NOMO-1 treated with dmso at 0.1 percent for 144 hours (cell line): ENCODE results near the gene RBM17.
A peak's percentile ranks its signal among the peaks of the same experiment; 100 is the strongest.
"Not testable (repeated sequence)": the region's sequence is repeated elsewhere in the genome, so short reads cannot be mapped to it uniquely, and the experiment has no call there.

ENCODE experiments used
- DNase-seq: peaks from one replicate; lab custom pipeline; 2025; ENCODE audit not compliant: unreplicated experiment; lab: John Stamatoyannopoulos, UW

The RBM17 gene

GRCh38 chr10:6134099-6134823, 45.4 kb downstream of the RBM17 start:
- no peak for DNase-seq

- DNase-seq: no peak
Observed at GRCh38 chr10:6135039-6135438, 46.2 kb downstream of the RBM17 start.

DNA sequence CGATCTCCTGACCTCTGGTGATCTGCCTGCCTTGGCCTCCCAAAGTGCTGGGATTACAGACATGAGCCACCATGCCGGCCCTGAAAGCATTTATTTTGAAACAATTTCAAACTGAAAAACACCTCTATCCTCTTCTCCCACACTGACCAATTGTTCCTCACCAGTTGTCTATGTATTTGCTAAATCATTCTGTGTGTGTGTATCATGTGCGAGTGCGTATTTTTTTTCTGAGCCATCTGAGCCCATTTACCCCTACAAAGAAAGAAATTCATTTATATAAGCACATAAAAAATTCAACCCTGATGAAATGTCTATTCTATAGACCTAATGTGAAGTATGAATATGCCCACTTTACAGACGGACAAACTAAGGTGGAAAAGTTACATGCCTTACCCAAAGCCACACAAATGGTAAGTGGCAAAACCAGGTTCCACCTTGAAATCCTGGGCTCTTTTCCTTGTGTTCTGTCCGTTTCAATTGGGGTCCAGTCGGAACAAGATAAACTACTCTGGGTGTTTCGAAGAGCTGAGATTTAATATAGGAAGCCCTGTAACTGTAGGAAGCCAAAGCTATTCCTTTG, 46.8 kb downstream of the RBM17 start:
- DNase-seq: no peak

- DNase-seq: no peak
Observed at GRCh38 chr10:6136215-6137201, 47.7 kb downstream of the RBM17 start.

DNA sequence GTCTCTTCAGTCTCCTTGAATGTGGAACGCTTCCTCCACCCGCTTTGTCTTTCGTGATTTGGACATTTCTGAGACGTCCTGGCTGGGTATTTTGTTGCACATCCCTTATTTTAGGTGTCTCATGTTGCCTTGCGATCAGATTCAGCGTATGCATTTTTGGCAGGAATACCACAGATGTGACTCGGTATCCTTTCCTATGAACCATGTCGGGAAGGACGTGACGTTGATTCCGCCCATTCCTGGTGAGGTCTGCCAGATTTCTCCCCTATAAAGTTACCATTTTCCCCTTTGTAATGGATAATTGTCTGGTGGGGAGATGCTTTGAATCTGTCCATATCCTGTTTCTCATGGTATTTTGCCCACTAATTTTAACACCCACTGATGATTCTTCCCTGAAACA, 49.6 kb downstream of the RBM17 start:
- no peak for DNase-seq

DNA sequence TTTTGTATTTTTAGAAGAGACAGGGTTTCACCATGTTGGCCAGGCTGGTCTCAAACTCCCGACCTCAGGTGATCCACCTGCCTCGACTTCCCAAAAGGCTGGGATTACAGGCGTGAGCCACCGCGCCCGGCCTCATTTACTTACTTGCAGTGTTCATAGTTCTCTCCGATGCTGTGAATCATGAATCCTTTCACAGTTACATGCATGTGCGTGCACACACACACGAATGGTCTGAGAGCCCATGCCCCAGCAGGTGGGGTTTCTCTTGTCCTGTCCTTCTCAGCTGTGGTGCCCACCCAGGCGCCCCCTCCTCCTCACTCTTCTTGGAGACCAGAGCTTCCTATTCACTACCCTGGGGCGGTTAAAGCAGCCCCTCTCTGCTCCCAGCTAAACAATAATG, 50.6 kb downstream of the RBM17 start:
- DNase-seq: no peak

GRCh38 chr10:6140141-6140841, 51.5 kb downstream of the RBM17 start:
- no peak for DNase-seq

- no peak for DNase-seq
Observed at GRCh38 chr10:6140965-6141295, 52.1 kb downstream of the RBM17 start.

DNA sequence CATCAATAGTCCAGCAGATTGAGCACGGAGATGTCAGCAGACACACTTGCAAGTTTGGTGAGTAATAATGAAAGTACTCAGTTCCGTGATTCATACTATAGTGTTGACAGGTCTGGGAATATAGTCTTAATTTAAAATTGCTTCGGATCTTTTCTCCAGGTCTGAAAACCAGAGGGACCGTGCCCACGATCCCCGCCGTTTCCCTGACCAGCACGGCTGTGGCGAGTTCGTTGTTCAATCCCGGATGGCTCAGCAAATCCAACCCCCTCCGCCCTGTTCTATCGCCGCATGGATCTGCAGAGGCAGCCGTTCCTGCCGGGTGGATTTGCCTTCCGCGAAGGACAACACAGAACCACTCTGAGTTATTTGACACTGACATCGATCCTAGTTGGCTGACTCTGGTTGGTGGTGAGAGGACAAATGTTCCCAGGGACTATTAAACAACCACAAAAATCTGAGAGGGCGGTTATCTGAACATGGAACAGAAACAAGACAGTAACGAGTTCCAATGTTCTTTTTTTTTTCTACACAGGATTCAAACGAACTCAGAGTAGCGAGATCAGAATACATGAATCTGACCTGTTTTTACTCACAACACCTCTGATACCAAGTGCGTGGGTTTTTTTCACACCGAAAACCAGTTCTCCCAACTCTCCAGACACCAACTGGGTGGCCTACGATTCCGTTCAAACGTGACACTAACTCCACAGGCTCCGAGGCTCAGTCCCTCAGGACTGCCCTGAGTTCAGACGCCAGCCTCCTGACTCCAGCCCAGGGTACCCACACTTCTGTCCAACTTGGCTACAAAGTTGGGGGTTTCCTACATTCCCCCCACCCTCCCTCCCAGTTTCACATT, 52.7 kb downstream of the RBM17 start:
- DNase-seq: peak; percentile 35

DNA sequence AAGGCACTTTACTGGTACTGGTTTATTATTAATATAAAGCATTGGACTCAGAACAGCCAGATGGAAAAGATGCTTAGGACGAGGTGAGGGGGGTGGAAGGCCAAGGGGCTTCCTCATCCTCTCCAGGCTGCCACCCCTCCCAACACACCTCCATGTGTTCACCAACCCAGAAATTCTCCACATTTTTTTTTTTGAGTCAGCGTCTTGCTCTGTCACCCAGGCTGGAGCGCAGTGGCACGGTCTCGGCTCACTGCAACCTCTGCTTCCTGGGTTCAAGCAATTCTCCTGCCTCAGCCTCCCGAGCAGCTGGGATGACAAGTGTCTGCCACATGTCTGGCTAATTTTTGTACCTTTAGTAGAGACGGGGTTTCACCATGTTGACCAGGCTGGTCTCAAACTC, 53.4 kb downstream of the RBM17 start:
- not testable (repeated sequence) for DNase-seq

GRCh38 chr10:6142644-6143043, 53.8 kb downstream of the RBM17 start:
- DNase-seq: no peak

DNA sequence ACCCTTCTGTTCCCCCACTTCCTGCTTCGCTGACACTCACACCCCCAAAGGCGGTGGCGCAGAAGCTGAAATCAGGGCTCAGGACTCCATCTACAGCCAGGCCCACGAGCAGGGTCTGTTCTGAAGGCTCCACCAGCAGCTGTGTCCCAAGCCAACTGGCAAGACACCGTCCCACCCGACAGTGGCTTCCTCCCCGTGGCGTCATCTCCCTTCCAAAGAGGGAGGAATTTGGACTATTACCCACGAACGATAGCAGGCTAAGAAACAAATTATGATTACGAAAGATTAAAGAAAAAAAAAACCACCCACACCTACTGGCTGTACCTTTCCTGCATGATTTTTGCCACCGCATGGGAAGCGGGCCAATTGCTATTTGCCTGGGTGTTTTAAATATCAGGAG, 54.3 kb downstream of the RBM17 start:
- no peak for DNase-seq

- peak; percentile 73 for DNase-seq
Observed at GRCh38 chr10:6144406-6145165, 55.8 kb downstream of the RBM17 start.

DNA sequence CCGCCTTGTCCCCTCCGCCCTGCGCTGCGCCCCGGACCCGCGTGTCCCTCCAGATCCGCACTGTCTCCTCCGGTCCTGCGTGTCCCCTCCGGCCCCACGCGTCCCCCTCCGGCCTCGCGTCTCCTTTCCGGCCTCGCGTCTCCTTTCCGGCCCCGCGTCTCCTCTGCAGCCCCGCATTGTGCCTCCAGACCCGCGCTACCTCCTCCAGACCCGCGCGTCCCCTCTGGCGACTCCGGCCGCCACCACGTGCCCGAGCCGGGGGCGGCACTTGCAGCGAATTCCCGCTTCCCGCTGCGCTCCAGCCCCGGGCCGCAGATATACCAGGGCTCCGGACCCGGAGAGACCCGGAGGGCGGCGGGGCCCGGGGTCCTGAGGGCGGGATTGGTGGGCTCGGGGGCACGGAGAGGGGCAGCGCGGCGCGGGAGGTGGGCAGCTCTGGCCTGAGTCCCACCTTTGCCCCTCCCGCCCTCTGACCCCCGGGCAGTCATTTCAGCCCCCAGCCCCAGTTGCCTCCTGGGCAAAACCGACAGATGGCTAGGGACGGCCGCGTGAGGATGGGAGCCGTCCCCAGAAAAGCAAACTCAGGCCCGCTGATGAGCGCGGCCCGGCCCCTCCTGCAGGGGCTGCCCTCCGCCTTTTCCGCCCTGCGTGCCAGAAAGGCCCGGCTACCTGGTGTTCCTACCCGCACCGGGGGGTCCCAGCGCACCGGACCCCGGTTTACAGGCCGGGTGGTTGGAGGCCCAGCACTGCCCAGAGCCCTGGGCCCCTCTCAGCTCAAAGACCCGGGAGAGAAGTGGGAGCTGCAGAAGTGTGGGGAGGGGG, 56.5 kb downstream of the RBM17 start:
- no peak for DNase-seq

GRCh38 chr10:6146013-6146785, 57.4 kb downstream of the RBM17 start:
- no peak for DNase-seq

DNA sequence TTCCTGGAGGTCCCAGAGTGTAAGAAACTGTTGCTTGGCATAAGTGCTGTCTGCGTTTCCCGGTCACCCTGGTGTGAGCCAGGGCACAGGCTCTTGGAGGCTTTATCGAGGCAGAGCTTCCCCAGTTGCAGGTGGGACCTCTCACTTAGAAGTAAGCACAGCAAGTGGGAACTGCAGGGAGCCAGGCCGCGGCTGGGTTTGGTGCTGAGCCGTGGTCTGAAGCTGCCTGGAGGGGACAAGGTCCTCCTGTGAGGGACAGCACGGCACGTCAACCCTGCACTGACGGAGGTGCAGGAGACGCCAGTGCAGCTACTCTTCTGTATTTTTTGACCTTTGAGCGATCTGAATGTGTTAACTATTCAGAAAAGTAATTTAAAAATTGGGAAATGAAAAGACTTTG, 58.1 kb downstream of the RBM17 start:
- DNase-seq: no peak

DNA sequence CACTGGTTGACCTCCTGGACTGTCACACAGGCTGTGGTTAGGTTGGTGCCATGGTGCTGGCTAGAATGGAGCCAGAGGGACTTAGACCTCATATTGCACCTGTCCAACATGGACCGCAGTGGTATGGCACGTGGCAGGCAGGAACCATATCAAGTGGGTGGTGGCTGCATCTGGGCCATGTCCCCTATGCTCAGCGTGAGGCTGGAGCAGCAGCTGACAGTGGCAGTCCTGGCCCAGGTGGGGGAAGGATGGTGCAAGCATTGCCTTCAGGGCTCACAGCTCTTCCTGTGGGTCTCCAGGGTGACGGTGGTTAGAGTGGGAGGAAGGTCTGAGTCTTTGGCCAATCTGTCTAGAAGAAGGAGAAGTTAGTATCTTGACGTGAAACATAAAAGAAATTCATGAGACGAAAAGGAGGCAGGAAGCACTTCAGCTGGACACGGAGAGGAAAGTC, 59.4 kb downstream of the RBM17 start:
- DNase-seq: peak; percentile 70

DNA sequence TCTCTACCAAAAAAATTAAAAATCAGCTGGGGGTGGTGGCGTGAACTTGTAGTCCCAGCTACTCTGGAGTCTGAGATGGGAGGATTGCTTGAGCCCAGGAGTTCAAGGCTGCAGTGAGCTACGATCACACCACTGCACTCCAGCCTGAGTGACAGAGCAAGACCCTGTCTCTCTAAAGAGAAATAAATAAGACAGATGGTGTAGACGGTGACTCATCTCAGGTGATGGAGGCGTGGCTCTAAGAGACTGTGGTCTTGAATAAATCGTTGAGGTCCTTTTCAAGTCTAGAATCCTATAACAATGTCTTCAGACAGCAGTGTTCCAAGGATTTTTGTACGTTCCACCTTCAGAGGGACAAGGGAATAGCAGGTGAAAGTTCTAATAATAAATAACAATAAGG, 60.1 kb downstream of the RBM17 start:
- DNase-seq: no peak
